HG02943 (cell line): ENCODE results near the gene ELAC2.
"Not testable (repeated sequence)": the region's sequence is repeated elsewhere in the genome, so short reads cannot be mapped to it uniquely, and the experiment has no call there.

Experiments used
- ATAC-seq: cut with Tn5 transposase; IDR thresholded peaks from one replicate; pipeline ENCODE4 v1.9.1; 2021; ENCODE audit warnings: mild to moderate bottlenecking, low read depth, moderate library complexity; ENCODE audit not compliant: unreplicated experiment

Gene ELAC2

DNA sequence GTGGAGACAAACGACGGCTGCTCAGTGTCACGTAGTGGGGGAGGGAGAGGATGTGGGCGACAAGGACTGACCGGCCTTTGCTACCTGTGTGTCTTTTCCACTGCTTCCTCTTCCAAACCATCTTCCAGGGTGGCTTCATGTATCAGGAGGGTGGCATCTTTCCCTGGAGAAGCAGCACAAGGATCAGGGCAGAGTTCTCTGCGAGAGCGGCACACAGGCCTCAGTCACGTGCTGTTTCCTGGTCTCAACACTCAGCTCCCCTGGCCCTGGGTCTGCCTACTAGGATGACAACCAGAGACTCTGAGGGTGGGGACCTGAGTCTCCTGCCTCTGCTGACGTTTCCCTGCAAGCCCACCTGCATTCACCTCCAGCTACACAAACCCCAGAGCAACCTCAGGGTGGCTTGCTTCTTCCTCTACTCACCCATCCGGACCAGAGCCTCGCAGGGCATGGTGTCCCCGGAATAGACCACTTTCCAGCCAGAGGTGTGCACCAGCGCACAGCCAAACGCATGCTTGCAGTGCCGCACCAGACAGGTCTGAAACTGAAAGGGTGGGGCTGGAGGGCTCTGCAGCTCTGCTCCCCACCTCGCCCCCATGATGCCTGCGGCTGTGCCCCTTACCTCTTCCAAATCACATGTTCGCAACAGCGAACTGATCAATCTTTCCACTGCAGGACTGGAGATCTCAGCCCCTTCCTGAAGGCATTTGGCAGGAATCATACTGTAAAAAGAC is 23.3 kb downstream of the ELAC2 start:
- no peak for ATAC-seq

DNA sequence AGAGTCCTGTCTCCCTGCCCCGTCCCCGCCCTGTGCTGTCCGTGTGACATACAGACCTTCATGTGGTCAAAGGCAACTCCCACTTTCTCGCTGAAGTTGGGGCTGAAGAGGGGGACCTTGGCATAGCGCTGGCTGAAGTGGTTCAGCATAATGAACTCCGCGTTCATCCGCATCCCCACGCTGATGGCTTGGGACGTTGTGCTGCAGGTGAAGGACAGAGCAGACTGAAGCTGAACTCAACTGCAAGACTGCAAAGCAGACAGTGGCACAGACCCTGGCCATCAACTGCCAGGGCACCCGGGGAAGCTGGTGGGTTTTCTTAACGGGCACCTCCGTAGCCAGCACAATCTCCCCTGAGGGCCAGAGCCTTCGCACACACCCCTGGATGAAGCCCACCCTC is 24.2 kb downstream of the ELAC2 start:
- ATAC-seq, result no peak

DNA sequence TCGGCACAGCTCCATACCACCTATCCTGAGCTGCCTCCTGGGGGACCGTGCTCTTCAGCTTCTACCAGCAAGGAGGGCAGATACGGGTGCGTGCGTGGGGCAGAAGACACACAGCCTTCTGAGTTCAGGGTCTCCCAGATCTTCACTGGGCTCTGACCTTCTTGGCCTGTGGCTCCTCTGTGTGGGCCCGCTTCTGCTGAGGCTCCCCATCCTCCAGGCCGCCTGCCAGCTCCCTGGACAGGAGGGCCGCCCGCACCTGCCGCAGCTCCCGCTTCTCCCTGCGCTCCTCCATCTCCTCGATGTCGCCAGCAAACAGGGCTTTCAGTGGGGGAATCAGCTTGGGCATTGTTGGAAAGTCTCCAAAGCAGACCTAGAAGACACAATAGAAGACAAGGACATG is 25.2 kb downstream of the ELAC2 start:
- ATAC-seq, result no peak

DNA sequence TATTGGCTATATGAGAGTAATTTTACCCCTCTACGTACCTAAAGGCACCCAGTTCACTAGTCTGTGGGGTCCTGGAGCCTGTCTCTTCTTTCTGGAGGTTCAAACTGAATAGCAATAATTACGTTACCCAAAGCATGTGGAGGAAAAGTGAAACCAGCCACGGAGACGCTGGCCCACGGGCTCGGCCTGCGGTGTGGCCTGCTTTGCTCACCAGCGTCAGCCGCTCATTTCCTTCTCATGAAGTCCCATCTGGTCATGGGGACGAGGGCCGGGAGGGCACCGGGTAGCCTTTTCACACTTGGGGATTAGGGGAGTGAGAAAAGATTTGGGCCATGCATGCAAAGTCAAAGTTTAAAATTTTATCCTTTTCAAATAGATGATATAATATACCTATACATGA is 26.9 kb downstream of the ELAC2 start:
- no peak for ATAC-seq

DNA sequence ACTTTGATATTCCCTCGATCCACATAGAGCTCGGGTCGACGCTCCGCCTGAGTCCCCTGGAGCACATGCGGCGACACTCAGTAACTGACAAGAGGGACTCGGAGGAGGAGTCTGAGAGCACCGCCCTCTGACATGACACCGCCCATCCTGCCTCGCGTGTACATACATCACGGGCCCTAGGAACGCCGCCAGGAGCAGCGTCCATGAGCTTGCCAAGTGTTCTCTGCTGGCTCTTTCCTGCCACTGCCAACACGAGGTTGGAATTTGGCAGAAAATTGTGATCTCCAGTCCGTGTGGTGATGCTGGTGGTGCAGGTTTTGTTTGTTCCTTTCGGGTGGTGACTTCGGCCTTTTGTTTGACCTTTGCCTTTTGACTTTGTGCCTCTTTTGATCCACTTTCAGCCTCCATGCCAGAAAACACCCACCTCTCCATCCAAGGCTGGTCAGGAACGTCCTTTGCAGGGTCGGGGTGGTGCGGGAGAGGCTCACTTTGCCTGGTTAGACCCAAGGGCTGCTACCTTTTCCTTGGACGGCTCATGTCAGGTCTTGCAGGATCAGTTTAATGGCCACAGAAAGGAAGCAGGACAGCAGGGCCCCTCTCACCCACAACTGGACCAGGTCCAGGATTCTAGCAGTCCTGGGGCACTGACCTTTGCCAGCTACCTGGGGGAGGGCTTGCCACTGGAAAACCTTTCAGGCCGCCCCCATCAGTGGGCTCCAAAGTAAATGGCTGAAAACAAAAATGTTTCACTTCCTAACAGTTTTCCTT is 27.6 kb downstream of the ELAC2 start:
- ATAC-seq, result no peak

DNA sequence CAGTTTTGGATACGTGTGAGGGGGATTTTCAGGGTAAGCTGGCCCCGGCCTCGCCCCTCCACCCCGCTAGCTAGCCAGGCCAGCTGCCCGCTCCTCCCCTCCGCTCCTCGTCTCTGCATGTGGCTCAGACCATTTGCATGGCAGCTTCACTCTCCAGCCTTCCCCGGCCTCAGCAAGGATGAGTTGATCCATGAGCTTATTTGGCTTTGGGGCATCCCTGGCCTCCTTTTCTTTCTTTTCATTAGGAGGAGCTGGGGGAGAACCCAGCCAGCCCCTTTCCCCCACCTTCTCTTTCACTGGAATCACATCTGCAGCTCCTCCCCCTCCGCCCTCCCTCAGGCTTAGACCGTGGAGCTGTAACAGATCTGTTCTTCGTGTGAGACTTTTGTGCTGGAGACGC is 30.7 kb downstream of the ELAC2 start:
- ATAC-seq, result no peak

DNA sequence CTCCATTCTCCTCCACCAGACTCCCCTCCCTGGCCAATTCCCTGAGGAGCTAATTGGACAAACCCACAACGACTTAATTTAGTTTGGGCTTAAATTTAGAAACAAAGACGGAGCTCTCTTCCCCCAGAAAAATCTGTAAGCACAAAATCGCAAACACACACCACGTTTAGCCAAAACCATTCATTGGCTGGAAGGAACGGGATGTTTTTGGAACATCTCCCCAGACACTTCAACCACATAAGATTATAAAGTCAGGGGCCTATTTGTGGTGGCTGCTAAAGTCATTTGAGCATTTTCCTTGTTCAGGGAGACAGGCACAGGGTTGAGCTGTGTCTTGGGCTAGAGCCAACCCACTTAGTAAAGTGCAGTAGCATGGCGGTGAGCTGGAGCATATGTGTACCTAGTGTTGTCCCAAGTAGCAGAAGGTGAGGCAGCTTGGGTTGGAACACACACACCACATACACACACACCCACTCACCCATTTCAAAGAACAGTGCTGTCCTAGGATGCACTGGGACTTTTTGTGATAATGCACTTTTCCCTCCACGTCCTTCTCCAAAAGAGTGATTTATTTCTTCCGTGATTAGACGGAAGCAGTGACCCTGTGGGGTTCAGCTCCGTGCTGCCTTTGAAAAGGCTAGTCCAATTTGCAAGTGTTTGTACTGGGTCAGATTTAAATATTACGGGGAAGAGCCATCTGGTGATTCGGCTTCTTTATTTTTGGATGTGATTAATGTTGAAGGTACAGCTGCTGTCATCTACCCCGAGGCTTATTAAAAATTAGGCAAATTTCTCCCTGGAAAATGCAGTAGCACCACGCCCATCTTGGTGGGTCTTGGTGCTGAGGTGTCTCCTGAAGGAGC is 32.2 kb downstream of the ELAC2 start:
- no peak for ATAC-seq

DNA sequence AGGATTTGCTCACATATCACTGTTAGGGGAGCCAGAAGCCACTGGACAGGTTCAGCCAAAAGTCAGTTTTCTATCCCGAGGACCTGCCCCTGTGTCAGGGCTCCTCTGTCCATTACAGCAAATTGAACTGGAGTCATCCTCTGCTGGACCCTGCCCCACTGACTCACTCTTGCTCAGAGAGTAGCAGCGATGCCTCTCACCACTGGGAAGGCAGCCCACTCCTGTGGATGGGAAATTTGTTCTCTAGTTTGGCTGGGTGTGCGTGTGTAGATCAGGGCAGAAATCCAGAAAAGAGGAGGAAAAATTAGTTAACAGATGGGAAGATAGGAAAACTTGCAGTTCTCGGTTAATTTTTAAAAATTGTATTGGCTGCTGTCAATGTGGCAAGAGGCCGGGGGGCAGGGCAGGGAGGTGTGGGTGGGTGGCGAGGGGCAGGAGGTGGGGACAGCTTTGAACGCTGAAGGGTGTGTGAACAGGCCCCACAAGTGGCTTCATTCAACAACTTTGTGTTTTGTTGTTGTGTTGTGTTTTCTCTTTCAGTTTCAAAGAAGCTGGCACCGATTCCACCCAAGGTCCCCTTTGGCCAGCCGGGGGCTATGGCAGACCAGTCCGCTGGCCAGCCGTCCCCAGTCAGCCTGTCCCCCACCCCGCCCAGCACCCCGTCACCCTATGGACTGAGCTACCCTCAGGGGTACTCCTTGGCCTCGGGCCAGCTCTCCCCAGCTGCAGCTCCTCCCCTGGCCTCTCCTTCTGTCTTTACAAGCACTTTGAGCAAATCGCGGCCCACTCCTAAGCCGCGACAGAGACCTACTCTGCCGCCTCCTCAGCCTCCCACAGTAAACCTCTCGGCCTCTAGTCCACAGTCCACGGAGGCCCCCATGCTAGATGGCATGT is 33.6 kb downstream of the ELAC2 start:
- ATAC-seq, result no peak

DNA sequence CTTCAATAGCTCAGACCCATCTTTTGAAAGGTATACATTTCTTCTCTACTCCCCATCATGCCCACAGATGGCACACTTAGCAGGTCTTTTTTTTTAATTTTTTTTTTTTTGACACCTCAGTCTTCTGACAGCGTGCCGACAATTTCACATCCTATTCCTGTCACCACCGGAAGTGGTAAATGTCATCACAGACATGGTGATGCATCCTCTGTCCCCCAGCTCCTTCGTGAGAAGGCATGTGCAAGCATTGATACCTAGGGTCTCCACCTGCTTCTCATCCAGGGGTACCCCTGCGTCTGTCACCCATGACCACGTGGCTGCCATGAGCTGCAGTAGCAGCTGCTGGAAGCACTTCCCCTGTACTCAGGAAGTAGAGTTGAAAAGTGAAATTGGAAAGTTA is 35.6 kb downstream of the ELAC2 start:
- ATAC-seq, result no peak

DNA sequence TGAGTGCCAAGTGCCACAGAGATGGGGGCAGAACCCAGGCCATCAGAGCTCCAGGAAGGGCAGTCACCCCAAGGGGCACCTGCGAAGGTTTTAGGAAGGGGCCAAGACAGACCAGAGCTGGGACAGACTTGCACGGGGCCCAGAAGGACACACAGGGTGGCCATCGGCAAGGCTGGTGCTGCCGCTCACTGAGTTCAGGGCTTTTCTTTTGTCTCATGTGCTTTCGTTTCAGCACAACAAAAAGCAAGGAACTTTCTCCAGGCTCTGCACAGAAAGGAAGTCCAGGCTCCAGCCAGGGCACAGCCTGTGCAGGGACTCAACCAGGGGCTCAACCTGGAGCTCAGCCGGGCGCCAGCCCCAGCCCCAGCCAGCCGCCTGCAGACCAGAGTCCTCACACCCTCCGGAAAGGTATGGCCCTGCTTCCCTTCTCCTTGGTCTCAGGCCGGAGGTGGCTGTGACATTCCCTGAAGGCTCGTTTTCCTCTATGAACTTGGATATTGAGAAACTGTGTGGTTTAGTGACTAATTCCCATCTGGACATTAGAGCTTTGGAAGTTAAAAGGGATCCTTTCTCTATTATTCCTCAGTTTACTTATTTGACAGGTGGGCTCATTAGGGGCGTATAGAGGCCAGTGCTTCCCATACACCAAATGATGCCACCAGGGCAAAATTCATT is 37.9 kb downstream of the ELAC2 start:
- no peak for ATAC-seq

DNA sequence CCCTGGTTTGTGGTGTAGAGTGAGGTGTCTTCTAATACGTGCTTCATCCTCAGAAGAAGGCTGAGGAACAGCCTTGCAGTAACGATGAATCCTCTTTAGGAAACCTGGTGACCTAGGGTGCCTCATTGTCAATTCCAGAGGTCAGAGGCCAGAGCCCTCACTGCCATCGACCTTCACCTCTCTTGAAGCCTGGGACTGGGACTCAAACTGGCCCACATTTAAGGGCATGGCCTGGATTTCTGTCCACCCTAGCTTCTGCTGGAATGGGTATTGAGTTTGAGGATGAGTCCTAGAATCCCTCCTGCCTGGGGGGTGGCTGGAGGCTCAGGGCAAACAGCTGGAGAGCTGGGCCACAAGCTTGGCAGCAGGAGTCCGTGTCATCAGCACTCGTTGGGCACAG is 38.6 kb downstream of the ELAC2 start:
- ATAC-seq, result no peak

DNA sequence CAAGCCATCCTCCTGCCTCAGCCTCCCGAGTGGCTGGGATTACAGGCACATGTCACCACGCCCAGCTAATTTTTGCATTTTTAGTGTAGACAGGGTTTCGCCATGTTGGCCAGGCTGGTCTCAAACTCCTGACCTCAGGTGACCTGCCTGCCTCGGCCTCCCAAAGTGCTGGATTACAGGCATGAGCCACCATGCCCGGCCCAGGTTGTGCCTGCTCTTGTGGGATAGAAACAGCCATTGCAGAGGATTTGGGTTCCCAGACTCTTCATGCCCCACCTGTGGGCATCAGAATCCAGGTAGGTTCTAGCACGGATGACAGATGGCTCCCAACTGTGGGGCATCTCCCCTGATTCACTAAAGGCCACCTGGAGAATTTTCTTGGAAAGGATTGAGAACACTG is 39.0 kb downstream of the ELAC2 start:
- ATAC-seq, result not testable (repeated sequence)

DNA sequence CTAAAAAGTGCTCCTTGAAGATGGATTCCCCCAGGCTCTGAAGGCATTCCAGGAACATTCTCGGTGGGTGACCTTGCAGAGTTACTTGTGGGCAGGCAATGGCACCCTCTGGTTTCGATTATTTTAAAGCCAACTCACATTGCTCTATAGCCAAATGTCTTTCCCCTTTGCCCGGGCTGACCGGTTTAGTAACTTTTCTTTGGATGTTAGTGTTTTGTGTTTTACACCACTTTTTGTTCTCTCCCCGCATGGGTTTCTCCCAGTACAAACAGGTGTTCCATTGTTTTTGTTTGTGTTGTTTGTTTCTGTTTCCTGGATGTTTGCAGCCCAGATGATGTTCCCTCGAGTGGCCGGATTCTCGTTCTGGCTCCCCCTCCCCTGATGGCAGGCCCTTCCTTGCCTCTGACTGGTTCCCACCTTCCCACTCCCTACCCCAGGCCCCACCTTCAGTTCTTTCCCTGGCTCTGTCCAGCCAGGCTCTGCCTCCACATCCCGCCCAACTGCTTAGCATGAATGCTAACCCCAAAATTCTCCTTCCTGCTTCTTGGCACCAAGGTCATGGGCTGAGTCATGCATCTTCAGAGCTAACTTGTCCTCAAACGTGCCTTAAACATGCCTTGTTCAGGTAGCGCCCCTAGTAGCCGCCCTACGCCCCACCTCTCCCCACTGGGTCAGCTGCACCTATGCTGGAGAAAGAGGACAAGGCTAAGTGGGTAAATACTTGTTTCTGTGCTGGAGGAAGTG is 40.6 kb downstream of the ELAC2 start:
- no peak for ATAC-seq

DNA sequence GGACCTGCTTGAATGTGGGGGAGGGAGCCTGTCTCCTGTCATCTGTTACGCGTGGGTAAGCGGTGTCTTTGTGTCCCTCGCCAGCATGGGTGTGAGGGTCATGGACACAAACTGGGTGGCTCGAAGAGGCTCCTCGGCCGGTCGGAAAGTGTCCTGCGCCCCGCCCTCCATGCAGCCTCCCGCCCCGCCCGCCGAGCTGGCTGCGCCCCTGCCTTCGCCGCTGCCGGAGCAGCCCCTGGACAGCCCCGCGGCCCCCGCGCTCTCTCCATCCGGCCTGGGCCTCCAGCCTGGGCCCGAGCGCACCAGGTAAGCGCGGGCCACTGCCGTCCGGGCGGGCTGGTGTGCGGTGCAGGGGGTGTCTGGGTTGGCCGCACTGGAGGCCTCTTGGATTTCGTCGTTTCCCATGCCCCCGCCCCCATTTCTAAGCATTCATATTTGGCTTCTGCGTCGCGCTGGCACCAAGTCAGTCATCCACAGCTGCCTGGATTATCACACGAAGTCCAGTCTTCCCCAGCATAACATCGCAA is 43.8 kb downstream of the ELAC2 start:
- no peak for ATAC-seq

DNA sequence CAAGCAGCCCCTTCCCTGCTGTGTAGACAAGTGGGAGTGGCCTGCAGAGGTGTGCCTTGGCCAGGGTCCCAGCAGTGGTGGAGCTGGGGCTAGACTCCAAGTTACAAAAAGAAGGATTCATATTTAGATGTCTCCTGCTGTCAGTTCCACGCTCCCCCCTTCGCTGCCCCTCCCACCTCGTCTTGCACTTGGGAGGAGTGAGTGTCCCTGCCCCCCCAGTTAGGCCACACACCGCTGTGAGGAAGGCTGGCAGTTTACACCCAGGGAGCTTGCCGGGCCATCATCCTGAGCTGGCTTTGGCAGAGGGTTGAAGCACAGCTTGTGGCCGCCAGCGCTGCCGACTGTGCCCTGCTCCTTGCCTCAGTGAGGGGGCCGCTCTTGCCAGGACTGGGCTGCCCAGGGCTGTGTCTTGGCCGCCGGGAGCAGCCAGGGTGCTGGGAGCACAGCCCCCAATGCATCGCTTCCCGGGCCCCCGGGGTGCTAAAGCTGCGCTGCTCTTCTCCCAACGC is 44.3 kb downstream of the ELAC2 start:
- ATAC-seq, result no peak

DNA sequence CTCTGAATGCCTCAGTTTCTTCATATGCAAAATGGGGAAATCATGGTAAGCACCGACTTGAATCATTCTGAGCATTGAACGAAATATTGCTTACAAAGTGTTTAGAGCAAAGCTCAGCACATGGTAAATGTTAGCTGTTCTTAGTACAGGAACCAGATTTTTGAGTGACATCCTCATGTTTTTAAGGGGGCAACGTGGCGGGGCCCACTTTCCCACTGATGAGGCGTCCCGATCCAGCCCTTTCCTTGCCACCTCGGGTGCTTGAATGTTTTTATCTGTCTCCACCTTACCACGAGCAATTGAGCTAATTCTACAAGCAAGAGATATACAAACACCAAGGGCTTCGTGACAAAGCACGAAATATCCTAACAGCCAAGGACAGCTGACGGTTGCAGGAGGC is 49.9 kb downstream of the ELAC2 start:
- no peak for ATAC-seq

DNA sequence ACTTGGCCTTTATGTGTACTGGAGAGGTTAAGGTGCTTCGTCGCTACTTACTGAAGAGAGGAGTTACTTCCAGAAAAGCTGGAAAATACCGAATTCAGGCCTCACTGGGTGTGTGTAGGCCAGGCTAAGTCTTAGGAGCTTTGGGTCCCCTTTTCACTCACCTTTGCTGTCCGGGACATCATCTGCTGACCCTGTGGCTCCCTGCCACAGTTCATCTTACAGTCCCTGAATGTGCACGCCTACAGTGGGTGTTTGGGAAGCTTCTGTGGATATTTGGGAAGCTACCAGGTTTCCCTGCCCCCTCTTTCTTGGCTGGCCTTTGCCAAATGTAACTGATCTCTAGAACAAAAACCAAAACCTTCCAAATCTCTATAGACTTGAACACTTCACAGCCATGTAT is 51.4 kb downstream of the ELAC2 start:
- ATAC-seq, result no peak

DNA sequence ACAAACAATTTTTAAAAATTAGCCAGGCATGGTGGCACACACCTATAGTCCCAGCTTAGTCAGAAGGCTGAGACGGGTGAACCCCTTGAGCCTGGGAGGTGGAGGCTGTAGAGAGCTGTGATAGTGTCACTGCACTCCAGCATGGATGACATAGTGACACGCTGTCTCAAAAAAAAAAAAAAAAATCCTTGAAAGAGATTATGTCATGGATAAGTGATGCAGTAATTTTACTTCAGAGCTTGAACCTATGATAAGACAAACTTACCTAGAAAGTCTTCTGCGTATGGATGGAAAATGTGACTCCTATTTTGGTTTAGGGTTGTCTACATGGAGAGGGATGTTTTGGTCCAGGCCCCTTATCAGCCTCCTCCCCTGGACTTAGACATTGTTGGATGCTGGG is 51.8 kb downstream of the ELAC2 start:
- no peak for ATAC-seq

DNA sequence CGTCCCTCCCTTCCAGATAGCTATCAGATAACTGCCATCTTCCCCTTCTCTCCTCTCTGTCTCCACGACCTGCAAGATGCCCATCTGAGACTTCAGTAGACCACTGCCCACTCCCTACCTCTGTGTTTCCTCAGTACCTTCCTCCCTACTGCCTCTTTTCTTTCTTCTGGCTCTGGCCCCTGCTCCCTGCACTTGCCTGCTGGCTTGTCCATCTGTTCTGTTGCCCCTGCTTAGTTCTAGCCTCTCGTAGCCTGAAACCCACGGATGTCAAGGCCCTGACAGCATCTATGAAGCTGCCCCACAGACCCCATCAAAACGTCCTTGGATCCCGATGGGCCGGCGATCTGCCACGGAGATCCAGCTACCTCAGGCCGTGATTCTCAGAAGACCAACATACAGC is 53.0 kb downstream of the ELAC2 start:
- no peak for ATAC-seq
